Measurements from ENCODE around the gene PRKCB. TPM values are rescaled to one million over a fixed set of nuclear protein-coding genes. Genes with fewer than 3 reads are reported as not detected.

PRKCB gene
- total RNA-seq, 3 donors from 2014 or later = 1.3 to 5.3 (median 4.7) TPM

DNA sequence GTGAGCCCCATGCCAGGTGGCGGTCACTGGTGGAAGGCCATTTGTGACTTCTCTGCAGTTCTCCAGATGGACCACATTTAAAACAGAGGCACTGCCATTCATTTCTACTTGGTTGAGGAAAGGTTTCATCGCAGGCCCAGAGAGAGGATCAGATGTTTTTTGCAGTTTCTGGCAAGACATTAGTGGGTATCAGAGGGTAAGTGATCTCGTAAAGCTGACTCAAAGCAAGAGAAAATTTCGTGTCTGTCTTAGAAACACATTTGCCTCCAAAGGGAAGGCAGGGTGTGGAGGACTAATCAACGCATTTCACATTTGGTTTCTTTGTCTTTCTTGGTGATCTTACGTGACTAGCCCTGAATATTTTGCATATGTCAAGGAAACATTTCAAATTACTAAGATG is 81.8 kb downstream of the PRKCB start:
- Histone ChIP-seq H3K36me3 (no peaks in the 10 kb centered on the region), H3K4me3 (no peak overlapping the region), H3K9me3 (no peaks in the 10 kb centered on the region), H3K4me1 (peaks cover 0 to 4% of the 10 kb centered on the region in 2 donors), H3K27me3 (no peaks in the 10 kb centered on the region), H3K27ac (no peak overlapping the region)
- TF ChIP-seq POLR2A (IDR thresholded peaks at IDR 0.05) (no peak), POLR2AphosphoS5 (IDR thresholded peaks at IDR 0.05) (no peak), CTCF (IDR thresholded peaks at IDR 0.05) (no peak)
- DNase-seq (ENCODE audit: low spot score in 2 of 2) = no peak
- intact Hi-C loops (cut with DNase I; ENCODE audit: low total_unique reads) = no loop called here

GRCh38 chr16:23920446-23920845 is 84.7 kb downstream of the PRKCB start:
- H3K27me3 ChIP-seq = no peaks in the 10 kb centered on the region
- no peak for DNase-seq (ENCODE audit: low spot score in 2 of 2)
- TF ChIP-seq POLR2A (IDR thresholded peaks at IDR 0.05) (no peak), POLR2AphosphoS5 (IDR thresholded peaks at IDR 0.05) (no peak)
- no peak overlapping the region for H3K27ac ChIP-seq
- H3K4me1 ChIP-seq = peaks cover 0 to 4% of the 10 kb centered on the region in 2 donors
- intact Hi-C loops (cut with DNase I; ENCODE audit: low total_unique reads) = no loop called here
- H3K36me3 ChIP-seq = no peaks in the 10 kb centered on the region
- no peaks in the 10 kb centered on the region for H3K9me3 ChIP-seq
- H3K4me3 ChIP-seq = no peak overlapping the region

- intact Hi-C loops (cut with DNase I; ENCODE audit: low total_unique reads) = no loop called here
- Histone ChIP-seq H3K27me3 (no peaks in the 10 kb centered on the region), H3K27ac (no peak overlapping the region), H3K36me3 (no peaks in the 10 kb centered on the region), H3K4me3 (no peak overlapping the region), H3K9me3 (no peaks in the 10 kb centered on the region), H3K4me1 (peaks cover 0 to 4% of the 10 kb centered on the region in 2 donors)
- no peak for TF ChIP-seq POLR2AphosphoS5 (IDR thresholded peaks at IDR 0.05)
- no peak for TF ChIP-seq POLR2A (IDR thresholded peaks at IDR 0.05)
- TF ChIP-seq CTCF (IDR thresholded peaks at IDR 0.05) = no peak
- DNase-seq (ENCODE audit: low spot score in 2 of 2) = no peak
Measured at GRCh38 chr16:23920899-23921298, 85.1 kb downstream of the PRKCB start.

GRCh38 chr16:23922406-23922805 is 86.6 kb downstream of the PRKCB start:
- Histone ChIP-seq H3K4me3 (no peak overlapping the region), H3K4me1 (peaks cover 0 to 4% of the 10 kb centered on the region in 2 donors), H3K9me3 (no peaks in the 10 kb centered on the region), H3K36me3 (no peaks in the 10 kb centered on the region), H3K27ac (no peak overlapping the region), H3K27me3 (no peaks in the 10 kb centered on the region)
- intact Hi-C loops (cut with DNase I; ENCODE audit: low total_unique reads) = no loop called here
- no peak for DNase-seq (ENCODE audit: low spot score in 2 of 2)
- no peak for TF ChIP-seq POLR2AphosphoS5 (IDR thresholded peaks at IDR 0.05)
- TF ChIP-seq POLR2A (IDR thresholded peaks at IDR 0.05) = no peak
- TF ChIP-seq CTCF (IDR thresholded peaks at IDR 0.05) = no peak

DNA sequence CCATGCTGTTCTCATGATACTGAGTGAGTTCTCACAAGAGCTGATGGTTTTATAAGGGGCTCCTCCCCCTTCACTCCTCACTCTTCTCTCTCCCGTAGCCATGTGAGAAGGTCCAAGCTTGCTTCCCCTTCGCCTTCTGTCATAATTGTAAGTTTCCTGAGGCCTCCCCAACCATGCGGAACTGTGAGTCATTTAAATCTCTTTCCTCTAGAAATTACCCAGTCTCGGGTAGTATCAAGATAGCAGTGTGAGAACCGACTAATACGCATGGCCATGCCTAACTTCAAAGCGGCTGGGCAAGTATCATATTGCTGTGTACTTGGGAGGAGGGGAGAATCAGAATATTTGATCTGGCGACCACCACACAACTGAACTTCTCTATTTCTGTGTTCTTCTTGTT is 88.3 kb downstream of the PRKCB start:
- intact Hi-C loops (cut with DNase I; ENCODE audit: low total_unique reads) = no loop called here
- DNase-seq (ENCODE audit: low spot score in 2 of 2) = no peak
- H3K36me3 ChIP-seq = no peaks in the 10 kb centered on the region
- H3K9me3 ChIP-seq = no peaks in the 10 kb centered on the region
- TF ChIP-seq POLR2A (IDR thresholded peaks at IDR 0.05) (no peak), CTCF (IDR thresholded peaks at IDR 0.05) (no peak), POLR2AphosphoS5 (IDR thresholded peaks at IDR 0.05) (no peak)
- H3K27ac ChIP-seq = no peak overlapping the region
- peaks cover 0 to 4% of the 10 kb centered on the region in 2 donors for H3K4me1 ChIP-seq
- no peaks in the 10 kb centered on the region for H3K27me3 ChIP-seq
- no peak overlapping the region for H3K4me3 ChIP-seq

DNA sequence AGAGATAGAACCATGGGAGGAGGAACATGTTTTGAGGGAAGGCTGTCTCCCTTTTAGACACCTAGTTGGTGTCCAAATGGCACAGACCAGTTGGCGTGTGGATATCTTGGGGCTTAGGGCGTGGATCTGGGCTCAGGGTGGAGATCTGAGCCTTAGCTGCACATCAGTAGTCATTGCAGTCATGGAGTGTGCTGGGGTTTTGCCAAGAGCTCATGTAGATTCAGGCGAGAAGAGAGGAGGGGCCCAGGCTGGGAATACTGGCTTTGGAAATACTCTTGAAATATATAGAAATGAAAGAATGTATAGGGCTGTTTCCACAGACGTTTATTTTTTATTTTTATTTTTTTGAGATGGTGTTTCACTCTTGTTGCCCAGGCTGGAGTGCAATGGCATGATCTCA is 92.0 kb downstream of the PRKCB start:
- TF ChIP-seq POLR2AphosphoS5 (IDR thresholded peaks at IDR 0.05) (no peak), CTCF (IDR thresholded peaks at IDR 0.05) (no peak), POLR2A (IDR thresholded peaks at IDR 0.05) (no peak)
- Histone ChIP-seq H3K36me3 (no peaks in the 10 kb centered on the region), H3K27me3 (peaks cover 0 to 4% of the 10 kb centered on the region in 2 donors), H3K27ac (no peak overlapping the region), H3K9me3 (no peaks in the 10 kb centered on the region), H3K4me3 (no peak overlapping the region), H3K4me1 (no peaks in the 10 kb centered on the region)
- intact Hi-C loops (cut with DNase I; ENCODE audit: low total_unique reads) = no loop called here
- no peak for DNase-seq (ENCODE audit: low spot score in 2 of 2)
